ENCODE results near the gene AFP.

AFP gene

GRCh38 chr4:73407227-73407673, 28.8 kb upstream of the AFP start:
- no CpG with 5 or more reads among the region's 2 CpGs for WGBS (ENCODE audit: extremely low coverage, insufficient coverage, insufficient read length)
- no peaks in the 10 kb centered on the region for H3K36me3 ChIP-seq (ENCODE audit: control insufficient read depth in 1 of 2, insufficient read depth in 2 of 2, low read length in 2 of 2)

GRCh38 chr4:73408181-73408867, 27.7 kb upstream of the AFP start:
- Histone ChIP-seq H3K14ac (ENCODE audit: low read length) (no peak overlapping the region), H3K4ac (ENCODE audit: low read depth, low read length) (no peak overlapping the region), H2AK5ac (ENCODE audit: low read length) (no peak overlapping the region), H3K9me3 (ENCODE audit: insufficient read depth, low read depth, low read length) (no peaks in the 10 kb centered on the region), H3K4me1 (ENCODE audit: control insufficient read depth in 1 of 2, insufficient read depth in 2 of 2, low read length in 2 of 2) (no peaks in the 10 kb centered on the region), H2BK5ac (ENCODE audit: low read depth, low read length, poor library complexity) (no peak overlapping the region), H2AFZ (ENCODE audit: insufficient read depth, low read length, poor library complexity) (no peak overlapping the region), H3K4me3 (ENCODE audit: low read depth, low read length) (no peak overlapping the region), H3K79me1 (ENCODE audit: low read length) (no peaks in the 10 kb centered on the region), H3K9ac (ENCODE audit: low read length) (no peak overlapping the region), H3K23ac (ENCODE audit: low read length) (no peak overlapping the region), H4K8ac (ENCODE audit: low read depth, low read length) (no peak overlapping the region), H4K12ac (ENCODE audit: low read depth, low read length) (no peak overlapping the region), H3K27me3 (ENCODE audit: insufficient read depth, low read length) (no peaks in the 10 kb centered on the region), H2BK120ac (ENCODE audit: insufficient read depth, low read length, poor library complexity) (no peak overlapping the region), H2BK12ac (ENCODE audit: low read length) (no peak overlapping the region), H3K4me2 (ENCODE audit: low read length) (no peak overlapping the region), H3K79me2 (ENCODE audit: control insufficient read depth, insufficient read depth, low read length, poor library complexity) (no peaks in the 10 kb centered on the region), H3K18ac (ENCODE audit: low read length) (no peak overlapping the region), H4K91ac (ENCODE audit: low read depth, low read length) (no peak overlapping the region), H3K36me3 (ENCODE audit: control insufficient read depth in 1 of 2, insufficient read depth in 2 of 2, low read length in 2 of 2) (no peaks in the 10 kb centered on the region), H3K27ac (ENCODE audit: low read depth, low read length) (no peak overlapping the region)
- no CpG with 5 or more reads among the region's 4 CpGs for WGBS (ENCODE audit: extremely low coverage, insufficient coverage, insufficient read length)
- no peak for DNase-seq

More at GRCh38 chr4:73407227-73407673, 28.8 kb upstream of the AFP start:
- Histone ChIP-seq H3K9me3 (ENCODE audit: insufficient read depth, low read depth, low read length) (no peaks in the 10 kb centered on the region), H4K8ac (ENCODE audit: low read depth, low read length) (no peak overlapping the region), H2AFZ (ENCODE audit: insufficient read depth, low read length, poor library complexity) (no peak overlapping the region), H3K23ac (ENCODE audit: low read length) (no peak overlapping the region), H3K14ac (ENCODE audit: low read length) (no peak overlapping the region), H2BK5ac (ENCODE audit: low read depth, low read length, poor library complexity) (no peak overlapping the region), H3K4ac (ENCODE audit: low read depth, low read length) (no peak overlapping the region), H3K18ac (ENCODE audit: low read length) (no peak overlapping the region), H2AK5ac (ENCODE audit: low read length) (no peak overlapping the region), H3K4me1 (ENCODE audit: control insufficient read depth in 1 of 2, insufficient read depth in 2 of 2, low read length in 2 of 2) (no peaks in the 10 kb centered on the region), H3K4me3 (ENCODE audit: low read depth, low read length) (no peak overlapping the region), H3K79me2 (ENCODE audit: control insufficient read depth, insufficient read depth, low read length, poor library complexity) (no peaks in the 10 kb centered on the region), H3K27me3 (ENCODE audit: insufficient read depth, low read length) (no peaks in the 10 kb centered on the region), H3K27ac (ENCODE audit: low read depth, low read length) (no peak overlapping the region), H2BK12ac (ENCODE audit: low read length) (no peak overlapping the region), H2BK120ac (ENCODE audit: insufficient read depth, low read length, poor library complexity) (no peak overlapping the region), H3K4me2 (ENCODE audit: low read length) (no peak overlapping the region), H3K79me1 (ENCODE audit: low read length) (no peaks in the 10 kb centered on the region), H4K91ac (ENCODE audit: low read depth, low read length) (no peak overlapping the region), H4K12ac (ENCODE audit: low read depth, low read length) (no peak overlapping the region), H3K9ac (ENCODE audit: low read length) (no peak overlapping the region)
- DNase-seq, result no peak

- Histone ChIP-seq H2BK12ac (ENCODE audit: low read length) (no peak overlapping the region), H2AK5ac (ENCODE audit: low read length) (no peak overlapping the region), H3K36me3 (ENCODE audit: control insufficient read depth in 1 of 2, insufficient read depth in 2 of 2, low read length in 2 of 2) (no peaks in the 10 kb centered on the region), H3K4me1 (ENCODE audit: control insufficient read depth in 1 of 2, insufficient read depth in 2 of 2, low read length in 2 of 2) (no peaks in the 10 kb centered on the region), H2AFZ (ENCODE audit: insufficient read depth, low read length, poor library complexity) (no peak overlapping the region), H4K12ac (ENCODE audit: low read depth, low read length) (no peak overlapping the region), H3K79me2 (ENCODE audit: control insufficient read depth, insufficient read depth, low read length, poor library complexity) (no peaks in the 10 kb centered on the region), H3K14ac (ENCODE audit: low read length) (no peak overlapping the region), H2BK5ac (ENCODE audit: low read depth, low read length, poor library complexity) (no peak overlapping the region), H2BK120ac (ENCODE audit: insufficient read depth, low read length, poor library complexity) (no peak overlapping the region), H3K27me3 (ENCODE audit: insufficient read depth, low read length) (no peaks in the 10 kb centered on the region), H4K8ac (ENCODE audit: low read depth, low read length) (no peak overlapping the region), H4K91ac (ENCODE audit: low read depth, low read length) (no peak overlapping the region), H3K9ac (ENCODE audit: low read length) (no peak overlapping the region), H3K9me3 (ENCODE audit: insufficient read depth, low read depth, low read length) (no peaks in the 10 kb centered on the region), H3K4ac (ENCODE audit: low read depth, low read length) (no peak overlapping the region), H3K23ac (ENCODE audit: low read length) (no peak overlapping the region), H3K4me2 (ENCODE audit: low read length) (no peak overlapping the region), H3K18ac (ENCODE audit: low read length) (no peak overlapping the region), H3K4me3 (ENCODE audit: low read depth, low read length) (no peak overlapping the region), H3K27ac (ENCODE audit: low read depth, low read length) (no peak overlapping the region), H3K79me1 (ENCODE audit: low read length) (no peaks in the 10 kb centered on the region)
- no peak for DNase-seq
- WGBS (ENCODE audit: extremely low coverage, insufficient coverage, insufficient read length), result no CpG with 5 or more reads among the region's 6 CpGs
Observed at GRCh38 chr4:73409012-73409862, 26.8 kb upstream of the AFP start.

GRCh38 chr4:73409978-73410548, 26.0 kb upstream of the AFP start:
- H3K23ac ChIP-seq (ENCODE audit: low read length), result no peak overlapping the region
- H3K14ac ChIP-seq (ENCODE audit: low read length), result no peak overlapping the region
- no peak overlapping the region for H2BK5ac ChIP-seq (ENCODE audit: low read depth, low read length, poor library complexity)
- no peak overlapping the region for H4K12ac ChIP-seq (ENCODE audit: low read depth, low read length)
- DNase-seq, result no peak
- no peak overlapping the region for H4K8ac ChIP-seq (ENCODE audit: low read depth, low read length)
- H3K4ac ChIP-seq (ENCODE audit: low read depth, low read length), result no peak overlapping the region
- no peak overlapping the region for H3K4me3 ChIP-seq (ENCODE audit: low read depth, low read length)
- no peaks in the 10 kb centered on the region for H3K79me2 ChIP-seq (ENCODE audit: control insufficient read depth, insufficient read depth, low read length, poor library complexity)
- no peak overlapping the region for H3K9ac ChIP-seq (ENCODE audit: low read length)
- no CpG with 5 or more reads among the region's 8 CpGs for WGBS (ENCODE audit: extremely low coverage, insufficient coverage, insufficient read length)
- H3K18ac ChIP-seq (ENCODE audit: low read length), result no peak overlapping the region
- no peaks in the 10 kb centered on the region for H3K9me3 ChIP-seq (ENCODE audit: insufficient read depth, low read depth, low read length)
- no peaks in the 10 kb centered on the region for H3K36me3 ChIP-seq (ENCODE audit: control insufficient read depth in 1 of 2, insufficient read depth in 2 of 2, low read length in 2 of 2)
- H3K27me3 ChIP-seq (ENCODE audit: insufficient read depth, low read length), result no peaks in the 10 kb centered on the region
- H3K4me2 ChIP-seq (ENCODE audit: low read length), result no peak overlapping the region
- H4K91ac ChIP-seq (ENCODE audit: low read depth, low read length), result no peak overlapping the region
- no peak overlapping the region for H2BK120ac ChIP-seq (ENCODE audit: insufficient read depth, low read length, poor library complexity)
- no peaks in the 10 kb centered on the region for H3K4me1 ChIP-seq (ENCODE audit: control insufficient read depth in 1 of 2, insufficient read depth in 2 of 2, low read length in 2 of 2)
- H3K27ac ChIP-seq (ENCODE audit: low read depth, low read length), result no peak overlapping the region
- H2AK5ac ChIP-seq (ENCODE audit: low read length), result no peak overlapping the region
- H2AFZ ChIP-seq (ENCODE audit: insufficient read depth, low read length, poor library complexity), result no peak overlapping the region
- no peaks in the 10 kb centered on the region for H3K79me1 ChIP-seq (ENCODE audit: low read length)
- no peak overlapping the region for H2BK12ac ChIP-seq (ENCODE audit: low read length)

Data from trophoblast cell (in vitro differentiated cells and primary cell).